D721Med (cell line): ENCODE results near the gene ADAMTSL1.

Experiments
- DNase-seq: peaks from one replicate; pipeline ENCODE4 v3.0.0; 2011; ENCODE audit warnings: low spot score; ENCODE audit not compliant: insufficient read length
- FAIRE-seq: peaks from 2 replicates; lab custom pipeline; 2011; peaks lifted over from hg19 to GRCh38; lab: Jason Lieb, UNC
- CTCF ChIP-seq: IDR thresholded peaks from 2 replicates; pipeline ENCODE4 v1.5.1; 2012; ENCODE audit warnings: mild to moderate bottlenecking, control low read depth; ENCODE audit not compliant: insufficient read depth; ENCODE audit errors: missing control alignments

Gene ADAMTSL1

GRCh38 chr9:18920141-18921084 is 446.5 kb downstream of the ADAMTSL1 start:
- no peak for FAIRE-seq
- no peak for TF ChIP-seq CTCF
- no peak for DNase-seq

GRCh38 chr9:18921366-18922075 is 447.6 kb downstream of the ADAMTSL1 start:
- TF ChIP-seq CTCF = no peak
- DNase-seq = no peak
- no peak for FAIRE-seq

GRCh38 chr9:18922161-18922885 is 448.4 kb downstream of the ADAMTSL1 start:
- TF ChIP-seq CTCF = no peak
- no peak for FAIRE-seq
- no peak for DNase-seq

GRCh38 chr9:18923167-18923566 is 449.2 kb downstream of the ADAMTSL1 start:
- TF ChIP-seq CTCF = no peak
- FAIRE-seq (no peak), DNase-seq (no peak)

GRCh38 chr9:18923671-18924430 is 449.9 kb downstream of the ADAMTSL1 start:
- TF ChIP-seq CTCF = no peak
- no peak for FAIRE-seq
- DNase-seq = no peak

- no peak for DNase-seq
- TF ChIP-seq CTCF = no peak
These were observed 451.9 kb downstream of the ADAMTSL1 start for GRCh38 chr9:18925880-18926279.

More at GRCh38 chr9:18925880-18926279, 451.9 kb downstream of the ADAMTSL1 start:
- no peak for FAIRE-seq
